ENCODE measurements around the gene SUN1.

SUN1 gene

GRCh38 chr7:882336-883035, 50.2 kb downstream of the SUN1 start:
- H3K9ac ChIP-seq (ENCODE audit: low read length), result no peak overlapping the region
- no peaks in the 10 kb centered on the region for H3K9me3 ChIP-seq (ENCODE audit: control insufficient read depth, low read length)
- no peak for DNase-seq (ENCODE audit: low read depth)
- no peaks in the 10 kb centered on the region for H3K27me3 ChIP-seq (replicated peaks; ENCODE audit: control insufficient read depth, insufficient read depth, low read length)
- H3K4me3 ChIP-seq (ENCODE audit: low read length), result no peak overlapping the region
- peaks cover 11% of the 10 kb centered on the region for H3K36me3 ChIP-seq (ENCODE audit: control insufficient read depth, insufficient read depth, low read length, severe bottlenecking)
- peaks cover 30% of the 10 kb centered on the region for H3K4me1 ChIP-seq (ENCODE audit: control insufficient read depth, insufficient read depth, low read length)

GRCh38 chr7:883055-884021, 51.1 kb downstream of the SUN1 start:
- Histone ChIP-seq H3K4me1 (ENCODE audit: control insufficient read depth, insufficient read depth, low read length) (peaks cover 24% of the 10 kb centered on the region), H3K36me3 (ENCODE audit: control insufficient read depth, insufficient read depth, low read length, severe bottlenecking) (peaks cover 19% of the 10 kb centered on the region), H3K9ac (ENCODE audit: low read length) (peak overlapping the region; percentile 29), H3K4me3 (ENCODE audit: low read length) (no peak overlapping the region), H3K9me3 (ENCODE audit: control insufficient read depth, low read length) (no peaks in the 10 kb centered on the region), H3K27me3 (replicated peaks; ENCODE audit: control insufficient read depth, insufficient read depth, low read length) (no peaks in the 10 kb centered on the region)
- no peak for DNase-seq (ENCODE audit: low read depth)

- H3K9me3 ChIP-seq (ENCODE audit: control insufficient read depth, low read length), result no peaks in the 10 kb centered on the region
- no peak overlapping the region for H3K4me3 ChIP-seq (ENCODE audit: low read length)
- no peaks in the 10 kb centered on the region for H3K27me3 ChIP-seq (replicated peaks; ENCODE audit: control insufficient read depth, insufficient read depth, low read length)
- no peak for DNase-seq (ENCODE audit: low read depth)
- peaks cover 25% of the 10 kb centered on the region for H3K36me3 ChIP-seq (ENCODE audit: control insufficient read depth, insufficient read depth, low read length, severe bottlenecking)
- H3K4me1 ChIP-seq (ENCODE audit: control insufficient read depth, insufficient read depth, low read length), result peaks cover 20% of the 10 kb centered on the region
- peak overlapping the region; percentile 17 for H3K9ac ChIP-seq (ENCODE audit: low read length)
These were observed 52.1 kb downstream of the SUN1 start for GRCh38 chr7:884191-885003.

GRCh38 chr7:885261-885892, 53.1 kb downstream of the SUN1 start:
- H3K4me3 ChIP-seq (ENCODE audit: low read length), result no peak overlapping the region
- no peak for DNase-seq (ENCODE audit: low read depth)
- no peak overlapping the region for H3K9ac ChIP-seq (ENCODE audit: low read length)
- no peaks in the 10 kb centered on the region for H3K27me3 ChIP-seq (replicated peaks; ENCODE audit: control insufficient read depth, insufficient read depth, low read length)
- peaks cover 26% of the 10 kb centered on the region for H3K36me3 ChIP-seq (ENCODE audit: control insufficient read depth, insufficient read depth, low read length, severe bottlenecking)
- H3K4me1 ChIP-seq (ENCODE audit: control insufficient read depth, insufficient read depth, low read length), result peaks cover 20% of the 10 kb centered on the region
- H3K9me3 ChIP-seq (ENCODE audit: control insufficient read depth, low read length), result no peaks in the 10 kb centered on the region

- Histone ChIP-seq H3K27me3 (replicated peaks; ENCODE audit: control insufficient read depth, insufficient read depth, low read length) (no peaks in the 10 kb centered on the region), H3K9ac (ENCODE audit: low read length) (no peak overlapping the region), H3K4me3 (ENCODE audit: low read length) (no peak overlapping the region), H3K36me3 (ENCODE audit: control insufficient read depth, insufficient read depth, low read length, severe bottlenecking) (peaks cover 33% of the 10 kb centered on the region), H3K4me1 (ENCODE audit: control insufficient read depth, insufficient read depth, low read length) (peaks cover 20% of the 10 kb centered on the region), H3K9me3 (ENCODE audit: control insufficient read depth, low read length) (no peaks in the 10 kb centered on the region)
- no peak for DNase-seq (ENCODE audit: low read depth)
These were observed 53.8 kb downstream of the SUN1 start for GRCh38 chr7:885893-886625.

- Histone ChIP-seq H3K9ac (ENCODE audit: low read length) (no peak overlapping the region), H3K4me1 (ENCODE audit: control insufficient read depth, insufficient read depth, low read length) (peaks cover 20% of the 10 kb centered on the region), H3K4me3 (ENCODE audit: low read length) (no peak overlapping the region), H3K27me3 (replicated peaks; ENCODE audit: control insufficient read depth, insufficient read depth, low read length) (no peaks in the 10 kb centered on the region), H3K9me3 (ENCODE audit: control insufficient read depth, low read length) (no peaks in the 10 kb centered on the region), H3K36me3 (ENCODE audit: control insufficient read depth, insufficient read depth, low read length, severe bottlenecking) (peaks cover 39% of the 10 kb centered on the region)
- DNase-seq (ENCODE audit: low read depth), result no peak
These were observed 54.6 kb downstream of the SUN1 start for GRCh38 chr7:886626-887487.

- Histone ChIP-seq H3K9me3 (ENCODE audit: control insufficient read depth, low read length) (no peaks in the 10 kb centered on the region), H3K27me3 (replicated peaks; ENCODE audit: control insufficient read depth, insufficient read depth, low read length) (no peaks in the 10 kb centered on the region), H3K4me3 (ENCODE audit: low read length) (no peak overlapping the region), H3K36me3 (ENCODE audit: control insufficient read depth, insufficient read depth, low read length, severe bottlenecking) (peaks cover 45% of the 10 kb centered on the region), H3K4me1 (ENCODE audit: control insufficient read depth, insufficient read depth, low read length) (peaks cover 20% of the 10 kb centered on the region), H3K9ac (ENCODE audit: low read length) (no peak overlapping the region)
- no peak for DNase-seq (ENCODE audit: low read depth)
These were observed 55.2 kb downstream of the SUN1 start for GRCh38 chr7:887488-887820.

- no peaks in the 10 kb centered on the region for H3K9me3 ChIP-seq (ENCODE audit: control insufficient read depth, low read length)
- no peaks in the 10 kb centered on the region for H3K27me3 ChIP-seq (replicated peaks; ENCODE audit: control insufficient read depth, insufficient read depth, low read length)
- DNase-seq (ENCODE audit: low read depth), result no peak
- H3K4me3 ChIP-seq (ENCODE audit: low read length), result no peak overlapping the region
- no peak overlapping the region for H3K9ac ChIP-seq (ENCODE audit: low read length)
- peaks cover 12% of the 10 kb centered on the region for H3K4me1 ChIP-seq (ENCODE audit: control insufficient read depth, insufficient read depth, low read length)
- peaks cover 45% of the 10 kb centered on the region for H3K36me3 ChIP-seq (ENCODE audit: control insufficient read depth, insufficient read depth, low read length, severe bottlenecking)
These were observed 56.1 kb downstream of the SUN1 start for GRCh38 chr7:888081-889024.

- Histone ChIP-seq H3K9me3 (ENCODE audit: control insufficient read depth, low read length) (no peaks in the 10 kb centered on the region), H3K27me3 (replicated peaks; ENCODE audit: control insufficient read depth, insufficient read depth, low read length) (no peaks in the 10 kb centered on the region), H3K4me3 (ENCODE audit: low read length) (no peak overlapping the region), H3K9ac (ENCODE audit: low read length) (no peak overlapping the region), H3K36me3 (ENCODE audit: control insufficient read depth, insufficient read depth, low read length, severe bottlenecking) (peaks cover 51% of the 10 kb centered on the region), H3K4me1 (ENCODE audit: control insufficient read depth, insufficient read depth, low read length) (peaks cover 6% of the 10 kb centered on the region)
- no peak for DNase-seq (ENCODE audit: low read depth)
These were observed 56.7 kb downstream of the SUN1 start for GRCh38 chr7:889025-889390.
